Body of pancreas (tissue), 4 donors: ENCODE measurements around the gene SRPK2.

ENCODE experiments used
- CTCF ChIP-seq, 7 experiments: fragments of 450-650 bp in 4 of 7; fragments of 200-600 bp in 3 of 7; sonication (generic) in 3 of 7; IDR thresholded peaks; one replicate each; pipeline ENCODE4 v1.5.1; 2016 to 2019; ENCODE audit warnings: antibody characterized with exemption in 7 of 7
- POLR2A ChIP-seq, 3 donors: fragments of 450-650 bp; IDR thresholded peaks; one replicate each; pipeline ENCODE4 v1.6.1; 2016; ENCODE audit warnings: antibody characterized with exemption in 3 of 3, mild to moderate bottlenecking in 2 of 3

- TF ChIP-seq POLR2A (IDR thresholded peaks at IDR 0.05) = no peak
- no peak for TF ChIP-seq CTCF (IDR thresholded peaks at IDR 0.05)
These were observed 43.7 kb downstream of the SRPK2 start for GRCh38 chr7:105345003-105345402.
